ENCODE results near the gene RNF130. TPM values are rescaled to one million over a fixed set of nuclear protein-coding genes. Genes with fewer than 3 reads are reported as not detected.

The RNF130 gene
- total and polyA plus RNA-seq, 9 of the 15 experiments (the other 6 are each of a cell fraction or from before 2014, with no cell fraction given) = 5.8 to 39.4 (median 27.1) TPM

GRCh38 chr5:180096616-180097015, 25.1 kb upstream of the RNF130 start:
- Histone ChIP-seq H3K36me3 (ENCODE audit: control insufficient read depth, insufficient read depth, low read length) (no peaks in the 10 kb centered on the region), H3K27me3 (ENCODE audit: control insufficient read depth in 2 of 2, insufficient read depth in 2 of 2, low read length in 2 of 2) (no peaks in the 10 kb centered on the region), H3K9ac (ENCODE audit: insufficient read depth in 1 of 2, low read depth in 2 of 2, low read length in 2 of 2) (no peak overlapping the region), H4K20me1 (replicated peaks; ENCODE audit: control insufficient read depth, insufficient read depth, low read length) (no peaks in the 10 kb centered on the region), H3K9me1 (ENCODE audit: control insufficient read depth, insufficient read depth, low read length) (no peaks in the 10 kb centered on the region), H3K79me2 (ENCODE audit: control insufficient read depth, insufficient read depth, low read length) (no peaks in the 10 kb centered on the region), H3K9me3 (replicated peaks; ENCODE audit: control insufficient read depth, insufficient read depth, low read depth, low read length) (no peaks in the 10 kb centered on the region; the same call in 1 of the 2 replicates), H3K4me1 (replicated peaks in 1 of 2; ENCODE audit: control insufficient read depth in 2 of 2, insufficient read depth in 2 of 2, low read length in 2 of 2) (peaks cover 26 to 42% of the 10 kb centered on the region in 2 experiments), H2AFZ (ENCODE audit: low read depth, low read length) (no peak overlapping the region), H3K27ac (ENCODE audit: extremely low read depth, low read depth, low read length) (no peak overlapping the region), H3K4me2 (ENCODE audit: insufficient read depth, low read length) (no peak overlapping the region), H3K4me3 (no peak overlapping the region)
- intact Hi-C loops (cut with micrococcal nuclease) (no loop called here), in situ Hi-C loops (cut with MboI) (no loop called here)
- WGBS (ENCODE audit: insufficient coverage, low coverage, missing lambda C conversion rate) = 63% methylated on average over 9 of the region's 10 CpGs
- ChIA-PET CTCF (ENCODE audit: low intra/inter-chr PET ratio) (no interaction called here), POLR2A (no interaction called here)
- DNase-seq (ENCODE audit: extremely low read depth in 1 of 4, low spot score in 3 of 4) = no peak
- ATAC-seq = no peak
- FAIRE-seq = no peak
- BruUV-seq (replicated peaks) = no TSS peak
- 0 out of 2 replicates have a peak, but pooled peaks have one; percentile 10 for TF ChIP-seq L3MBTL2 (IDR thresholded peaks at IDR 0.05)
- no peak for TF ChIP-seq PTBP1 (IDR thresholded peaks at IDR 0.05; ENCODE audit: low read depth, low read length)
- no peak for TF ChIP-seq RFX7 (CRISPR knock-in tag; IDR thresholded peaks at IDR 0.05)
- TF ChIP-seq TCF7 (IDR thresholded peaks at IDR 0.05; ENCODE audit: borderline replicate concordance) = no peak
- TF ChIP-seq ZNF551 (CRISPR knock-in tag; IDR thresholded peaks at IDR 0.05) = no peak
- TF ChIP-seq JUND (IDR thresholded peaks at IDR 0.05; ENCODE audit: borderline replicate concordance, low read depth, low read length) = no peak
- TF ChIP-seq JUND (tag; IDR thresholded peaks at IDR 0.05; ENCODE audit: borderline replicate concordance, low read depth, low read length) = no peak
- no peak for TF ChIP-seq CLOCK (CRISPR knock-in tag; IDR thresholded peaks at IDR 0.05; ENCODE audit: borderline replicate concordance)
